GM19468 (cell line): ENCODE measurements around the gene NRXN3.
"Not testable (repeated sequence)": the region's sequence is repeated elsewhere in the genome, so short reads cannot be mapped to it uniquely, and the experiment has no call there.

Experiments
- ATAC-seq: cut with Tn5 transposase; IDR thresholded peaks from one replicate; pipeline ENCODE4 v1.9.1; 2021; ENCODE audit warnings: mild to moderate bottlenecking, moderate library complexity, moderate number of reproducible peaks; ENCODE audit not compliant: unreplicated experiment; ENCODE audit errors: extremely low read depth

NRXN3 gene

GRCh38 chr14:78451319-78451695 is 281.1 kb downstream of the NRXN3 start:
- no peak for ATAC-seq

- ATAC-seq: no peak
Observed at GRCh38 chr14:78455896-78456435, 285.8 kb downstream of the NRXN3 start.

- ATAC-seq: no peak
Observed at GRCh38 chr14:78469947-78470346, 299.8 kb downstream of the NRXN3 start.

GRCh38 chr14:78479127-78479780 is 309.1 kb downstream of the NRXN3 start:
- no peak for ATAC-seq

GRCh38 chr14:78484028-78484427 is 313.9 kb downstream of the NRXN3 start:
- no peak for ATAC-seq

- no peak for ATAC-seq
Observed at GRCh38 chr14:78486081-78486480, 315.9 kb downstream of the NRXN3 start.

GRCh38 chr14:78486621-78487020 is 316.4 kb downstream of the NRXN3 start:
- no peak for ATAC-seq

- ATAC-seq: not testable (repeated sequence)
Observed at GRCh38 chr14:78487573-78487972, 317.4 kb downstream of the NRXN3 start.

- no peak for ATAC-seq
Observed at GRCh38 chr14:78488938-78489337, 318.8 kb downstream of the NRXN3 start.

GRCh38 chr14:78491048-78491447 is 320.9 kb downstream of the NRXN3 start:
- no peak for ATAC-seq

GRCh38 chr14:78498062-78498595 is 328.0 kb downstream of the NRXN3 start:
- no peak for ATAC-seq

- ATAC-seq: no peak
Observed at GRCh38 chr14:78501909-78502308, 331.7 kb downstream of the NRXN3 start.

GRCh38 chr14:78508023-78508422 is 337.9 kb downstream of the NRXN3 start:
- ATAC-seq: no peak

GRCh38 chr14:78509516-78509915 is 339.3 kb downstream of the NRXN3 start:
- no peak for ATAC-seq

- ATAC-seq: no peak
Observed at GRCh38 chr14:78512021-78512420, 341.8 kb downstream of the NRXN3 start.

- no peak for ATAC-seq
Observed at GRCh38 chr14:78519863-78520262, 349.7 kb downstream of the NRXN3 start.

GRCh38 chr14:78524196-78524595 is 354.0 kb downstream of the NRXN3 start:
- ATAC-seq: no peak

- ATAC-seq: no peak
Observed at GRCh38 chr14:78524766-78525165, 354.6 kb downstream of the NRXN3 start.

GRCh38 chr14:78530078-78530477 is 359.9 kb downstream of the NRXN3 start:
- ATAC-seq: no peak

- no peak for ATAC-seq
Observed at GRCh38 chr14:78534141-78534540, 364.0 kb downstream of the NRXN3 start.

- no peak for ATAC-seq
Observed at GRCh38 chr14:78535041-78535440, 364.9 kb downstream of the NRXN3 start.

GRCh38 chr14:78541788-78542187 is 371.6 kb downstream of the NRXN3 start:
- ATAC-seq: not testable (repeated sequence)
